Measurements from ENCODE around the gene RALGPS2.

RALGPS2 gene

GRCh38 chr1:178937695-178938094 lies 212.7 kb downstream of the RALGPS2 start:
- no peaks in the 10 kb centered on the region for H3F3A ChIP-seq (ENCODE audit: insufficient read depth)
- H3K27ac ChIP-seq (ENCODE audit: low read depth, low read length) = no peak overlapping the region
- H3K4me2 ChIP-seq (ENCODE audit: low read depth, low read length, poor library complexity, severe bottlenecking) = no peak overlapping the region
- H2AFZ ChIP-seq (ENCODE audit: low read depth, low read length, severe bottlenecking) = no peak overlapping the region
- no peaks in the 10 kb centered on the region for H3K36me3 ChIP-seq (ENCODE audit: low read length)
- no peak overlapping the region for H3K9ac ChIP-seq (ENCODE audit: low read length)
- no peaks in the 10 kb centered on the region for H3K9me3 ChIP-seq (ENCODE audit: insufficient read depth, low read length)
- H3K27me3 ChIP-seq (ENCODE audit: low read length) = no peaks in the 10 kb centered on the region
- no peaks in the 10 kb centered on the region for H3K9me2 ChIP-seq (replicated peaks; ENCODE audit: insufficient read depth, low read length)
- H3K79me2 ChIP-seq (ENCODE audit: insufficient read depth, low read length) = no peaks in the 10 kb centered on the region
- no peak overlapping the region for H3K4me3 ChIP-seq (ENCODE audit: insufficient read depth, low read length, poor library complexity, severe bottlenecking)
- TF ChIP-seq EZH2phosphoT487 (conservative IDR thresholded peaks at IDR 0.05; ENCODE audit: low read length) = no peak
- TF ChIP-seq, protein P1, sequence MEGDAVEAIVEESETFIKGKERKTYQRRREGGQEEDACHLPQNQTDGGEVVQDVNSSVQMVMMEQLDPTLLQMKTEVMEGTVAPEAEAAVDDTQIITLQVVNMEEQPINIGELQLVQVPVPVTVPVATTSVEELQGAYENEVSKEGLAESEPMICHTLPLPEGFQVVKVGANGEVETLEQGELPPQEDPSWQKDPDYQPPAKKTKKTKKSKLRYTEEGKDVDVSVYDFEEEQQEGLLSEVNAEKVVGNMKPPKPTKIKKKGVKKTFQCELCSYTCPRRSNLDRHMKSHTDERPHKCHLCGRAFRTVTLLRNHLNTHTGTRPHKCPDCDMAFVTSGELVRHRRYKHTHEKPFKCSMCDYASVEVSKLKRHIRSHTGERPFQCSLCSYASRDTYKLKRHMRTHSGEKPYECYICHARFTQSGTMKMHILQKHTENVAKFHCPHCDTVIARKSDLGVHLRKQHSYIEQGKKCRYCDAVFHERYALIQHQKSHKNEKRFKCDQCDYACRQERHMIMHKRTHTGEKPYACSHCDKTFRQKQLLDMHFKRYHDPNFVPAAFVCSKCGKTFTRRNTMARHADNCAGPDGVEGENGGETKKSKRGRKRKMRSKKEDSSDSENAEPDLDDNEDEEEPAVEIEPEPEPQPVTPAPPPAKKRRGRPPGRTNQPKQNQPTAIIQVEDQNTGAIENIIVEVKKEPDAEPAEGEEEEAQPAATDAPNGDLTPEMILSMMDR (IDR thresholded peaks at IDR 0.05; ENCODE audit: insufficient read depth, low read length, poor library complexity, severe bottlenecking) = no peak
- H4K20me1 ChIP-seq (ENCODE audit: low read depth, low read length) = no peaks in the 10 kb centered on the region

- no peaks in the 10 kb centered on the region for H3K9me2 ChIP-seq (replicated peaks; ENCODE audit: insufficient read depth, low read length)
- no peaks in the 10 kb centered on the region for H3K9me3 ChIP-seq (ENCODE audit: insufficient read depth, low read length)
- H3K4me3 ChIP-seq (ENCODE audit: insufficient read depth, low read length, poor library complexity, severe bottlenecking) = no peak overlapping the region
- H3K4me2 ChIP-seq (ENCODE audit: low read depth, low read length, poor library complexity, severe bottlenecking) = no peak overlapping the region
- H4K20me1 ChIP-seq (ENCODE audit: low read depth, low read length) = no peaks in the 10 kb centered on the region
- TF ChIP-seq, protein P1 (IDR thresholded peaks at IDR 0.05; ENCODE audit: insufficient read depth, low read length, poor library complexity, severe bottlenecking) = no peak
- no peak for TF ChIP-seq EZH2phosphoT487 (conservative IDR thresholded peaks at IDR 0.05; ENCODE audit: low read length)
- H3K79me2 ChIP-seq (ENCODE audit: insufficient read depth, low read length) = no peaks in the 10 kb centered on the region
- no peaks in the 10 kb centered on the region for H3K27me3 ChIP-seq (ENCODE audit: low read length)
- no peak overlapping the region for H3K27ac ChIP-seq (ENCODE audit: low read depth, low read length)
- no peak overlapping the region for H3K9ac ChIP-seq (ENCODE audit: low read length)
- no peak overlapping the region for H2AFZ ChIP-seq (ENCODE audit: low read depth, low read length, severe bottlenecking)
- no peaks in the 10 kb centered on the region for H3F3A ChIP-seq (ENCODE audit: insufficient read depth)
- no peaks in the 10 kb centered on the region for H3K36me3 ChIP-seq (ENCODE audit: low read length)
Observed at GRCh38 chr1:178938101-178938958, 213.3 kb downstream of the RALGPS2 start.

DNA sequence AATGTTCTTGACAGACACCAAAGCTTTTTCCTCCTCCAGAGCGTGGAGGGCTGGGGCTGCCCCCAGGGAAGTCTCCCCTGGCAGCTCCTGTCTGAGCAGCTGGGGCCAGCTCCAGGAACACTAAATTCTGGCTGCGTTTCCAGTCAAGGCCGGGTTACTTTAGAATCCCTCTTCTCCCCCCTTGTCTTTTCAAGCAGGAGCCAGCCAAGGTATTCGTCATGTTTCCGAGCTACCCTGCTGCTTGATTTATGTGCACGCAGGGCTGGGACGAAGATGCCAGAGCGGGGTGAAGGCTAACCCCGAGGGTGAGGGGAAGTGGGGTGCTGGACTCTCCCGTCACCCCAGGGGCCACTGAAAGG lies 213.9 kb downstream of the RALGPS2 start:
- Histone ChIP-seq H3K79me2 (ENCODE audit: insufficient read depth, low read length) (no peaks in the 10 kb centered on the region), H3K9me3 (ENCODE audit: insufficient read depth, low read length) (no peaks in the 10 kb centered on the region), H2AFZ (ENCODE audit: low read depth, low read length, severe bottlenecking) (no peak overlapping the region), H3K4me3 (ENCODE audit: insufficient read depth, low read length, poor library complexity, severe bottlenecking) (no peak overlapping the region), H3F3A (ENCODE audit: insufficient read depth) (no peaks in the 10 kb centered on the region), H3K9ac (ENCODE audit: low read length) (no peak overlapping the region), H3K27ac (ENCODE audit: low read depth, low read length) (no peak overlapping the region), H3K36me3 (ENCODE audit: low read length) (no peaks in the 10 kb centered on the region), H3K4me2 (ENCODE audit: low read depth, low read length, poor library complexity, severe bottlenecking) (no peak overlapping the region), H3K27me3 (ENCODE audit: low read length) (no peaks in the 10 kb centered on the region), H4K20me1 (ENCODE audit: low read depth, low read length) (no peaks in the 10 kb centered on the region), H3K9me2 (replicated peaks; ENCODE audit: insufficient read depth, low read length) (no peaks in the 10 kb centered on the region)
- no peak for TF ChIP-seq EZH2phosphoT487 (conservative IDR thresholded peaks at IDR 0.05; ENCODE audit: low read length)
- TF ChIP-seq, protein P1 (IDR thresholded peaks at IDR 0.05; ENCODE audit: insufficient read depth, low read length, poor library complexity, severe bottlenecking) = no peak

Measured in SU-DHL-6 (cell line).